Posterior vena cava (tissue), 2 donors: Measurements from ENCODE around the gene UBL4A. TPM values are rescaled to one million over a fixed set of nuclear protein-coding genes. Genes with fewer than 3 reads are reported as not detected.

ENCODE experiments used
- DNase-seq: peaks from one replicate; pipeline ENCODE4 v3.0.0-alpha.2; 2020; ENCODE audit warnings: low spot score
- intact Hi-C, 2 donors: fragments of 100-400 bp; cut with DNase I; formaldehyde crosslinking; loops; one replicate each; pipeline versions ENCODE4 v1.14.1 to v1.14.2; 2022 to 2023
- total RNA-seq, 2 donors: library from RNA; stranded (reverse); fragmentation: NEBNext Ultra II Directional; extraction: Animal tissue kit (Norgen Biotek cat#: 25700); gene quantifications; one replicate each; pipeline ENCODE4 v1.2.1, GENCODE V29; 2021
- donor health status: DM: yes; HTN: yes; CAD: no.
- donor health status: DM: yes; HTN: yes; CAD: no.

The UBL4A gene
- total RNA-seq, 2 donors from 2014 or later, result 30.1 TPM

DNA sequence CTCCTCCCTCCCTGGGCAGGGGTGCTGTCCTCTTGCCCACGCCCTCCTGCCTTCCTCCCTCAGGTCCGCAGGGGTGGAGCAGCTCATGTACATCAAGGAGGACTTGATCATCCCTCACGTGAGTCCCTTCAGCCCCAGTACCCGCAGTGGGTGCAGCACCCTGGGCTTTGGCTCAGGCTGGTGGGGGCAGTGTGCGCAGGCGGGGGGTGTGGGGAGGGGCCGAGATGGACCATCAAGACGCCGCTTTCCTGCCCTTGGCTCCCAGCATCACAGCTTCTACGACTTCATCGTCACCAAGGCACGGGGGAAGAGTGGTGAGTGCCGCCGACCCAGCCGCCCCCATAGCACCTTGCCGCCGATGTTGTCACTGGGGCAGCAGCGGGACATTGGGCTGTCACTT lies 36.8 kb downstream of the UBL4A start:
- intact Hi-C loops, result loop anchor here (5.0 to 10.0 kb wide), 2 partner anchors 38 to 1565 kb away; partner anchors contain the start of gene UBL4A (in 1 of the 2)
- no peak for DNase-seq

GRCh38 chrX:154448484-154448883 lies 37.9 kb downstream of the UBL4A start:
- DNase-seq, result no peak
- intact Hi-C loops, result loop anchor here in 1 of 2 donors (5.0 kb wide), 1 partner anchor 39 kb away; the partner anchor contains the start of gene UBL4A

DNA sequence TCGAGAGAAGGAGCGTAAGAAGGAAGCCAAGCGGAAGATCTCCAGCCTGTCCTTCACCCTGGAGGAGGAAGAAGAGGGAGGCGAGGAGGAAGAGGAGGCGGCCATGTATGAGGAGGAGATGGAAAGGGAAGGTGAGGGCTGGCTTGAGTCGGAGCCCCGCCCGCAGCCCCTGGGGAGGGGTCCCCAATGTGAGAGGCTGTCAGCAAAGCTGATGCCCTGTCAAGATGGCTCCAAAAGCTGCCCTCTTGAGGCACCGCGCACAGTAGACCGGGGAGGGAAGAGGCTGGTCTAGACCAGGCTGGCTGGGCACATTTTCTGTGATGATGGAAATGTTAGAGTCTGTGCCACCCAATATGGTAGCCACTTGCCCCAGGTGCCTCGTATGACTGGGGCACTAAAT lies 40.0 kb downstream of the UBL4A start:
- intact Hi-C loops, result loop anchor here in 1 of 2 donors (5.0 kb wide), 1 partner anchor 41 kb away; the partner anchor contains the start of gene UBL4A
- DNase-seq, result no peak

GRCh38 chrX:154445776-154446175 lies 40.6 kb downstream of the UBL4A start:
- DNase-seq, result no peak
- intact Hi-C loops, result loop anchor here in 1 of 2 donors (5.0 kb wide), 1 partner anchor 42 kb away; the partner anchor contains the start of gene UBL4A

GRCh38 chrX:154444755-154445246 lies 41.6 kb downstream of the UBL4A start:
- intact Hi-C loops, result loop anchor here in 1 of 2 donors (5.0 kb wide), 1 partner anchor 42 kb away; the partner anchor contains the start of gene UBL4A
- DNase-seq, result no peak

DNA sequence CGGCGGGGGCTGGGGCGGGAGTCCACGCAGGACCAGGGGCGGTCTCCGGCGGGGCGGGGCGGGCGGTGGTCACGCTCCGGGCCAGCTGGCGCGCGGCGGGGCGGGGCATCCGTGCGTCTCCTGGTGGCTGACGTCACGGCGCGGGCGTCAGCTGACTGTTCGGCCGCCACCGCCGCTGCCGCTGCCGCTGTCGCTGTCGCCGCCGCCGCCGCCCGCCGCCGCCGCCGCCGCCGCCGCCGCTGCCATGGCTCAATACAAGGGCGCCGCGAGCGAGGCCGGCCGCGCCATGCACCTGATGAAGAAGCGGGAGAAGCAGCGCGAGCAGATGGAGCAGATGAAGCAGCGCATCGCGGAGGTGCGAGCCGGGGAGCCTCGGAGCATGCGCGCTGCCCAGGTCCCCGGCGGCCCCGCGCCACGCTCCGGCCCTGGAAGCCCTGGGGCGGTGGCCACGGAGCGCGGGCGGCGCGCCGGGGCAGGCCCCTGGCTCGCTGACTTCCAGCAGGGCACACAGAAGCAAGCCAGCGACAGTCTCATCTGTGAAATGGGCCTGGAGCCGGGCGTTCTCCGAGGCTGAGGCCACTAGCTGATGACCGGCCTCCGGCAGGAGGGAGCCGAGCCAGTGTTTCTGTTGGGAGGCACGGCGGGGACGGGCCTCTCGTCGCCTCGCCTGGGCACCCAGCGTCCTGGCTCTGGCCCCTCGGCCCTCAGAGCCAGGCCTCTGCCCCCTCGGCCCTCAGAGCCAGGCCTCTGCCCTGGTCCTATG lies 42.2 kb downstream of the UBL4A start, which contains the start of gene FAM50A:
FAM50A (plus strand) TSS at position 150 of the 763 bp plus-strand sequence; CDS start at position 245, 95 bp downstream.
- peak; percentile 93 for DNase-seq

GRCh38 chrX:154443479-154443910 lies 42.9 kb downstream of the UBL4A start:
- intact Hi-C loops, result loop anchor here in 1 of 2 donors (1.0 kb wide), 1 partner anchor 29 kb away; no protein-coding TSS in a partner anchor
- DNase-seq, result no peak

More for the DNA sequence above, 42.2 kb downstream of the UBL4A start, which contains the start of gene FAM50A:
- intact Hi-C loops, result loop anchor here in 1 of 2 donors (1.0 kb wide), 1 partner anchor 28 kb away; no protein-coding TSS in a partner anchor

DNA sequence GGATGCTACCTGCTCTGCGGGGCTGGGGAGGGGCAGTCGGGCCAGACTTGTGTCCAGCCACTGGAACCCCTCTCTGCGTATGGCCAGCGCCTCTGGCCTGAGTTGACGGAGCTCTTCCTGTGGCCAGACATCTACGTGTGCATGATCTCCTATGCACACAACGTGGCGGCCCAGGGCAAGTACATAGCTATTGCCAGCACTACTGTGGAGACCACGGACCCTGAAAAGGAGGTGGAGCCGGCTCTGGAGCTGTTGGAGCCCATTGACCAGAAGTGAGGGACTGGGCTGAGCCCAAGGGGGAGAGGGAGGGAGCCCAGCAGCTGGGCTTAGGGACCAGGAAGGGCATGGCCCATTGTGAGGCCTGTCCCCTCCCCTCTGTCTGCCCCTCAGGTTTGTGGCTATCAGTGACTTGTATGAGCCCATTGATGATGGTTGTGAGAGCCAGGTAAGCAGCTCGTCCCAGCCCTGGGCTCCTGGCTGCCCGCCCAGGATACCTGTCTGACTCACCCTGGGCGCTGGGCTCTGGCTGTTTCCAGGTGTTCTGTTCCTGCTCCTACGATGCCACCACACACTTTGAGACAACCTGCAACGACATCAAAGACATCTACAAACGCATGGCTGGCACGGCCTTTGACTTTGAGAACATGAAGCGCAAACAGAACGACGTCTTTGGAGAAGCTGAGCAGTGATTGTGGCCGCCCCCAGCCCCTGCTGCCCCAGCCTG lies 44.3 kb downstream of the UBL4A start:
- DNase-seq, result no peak
- intact Hi-C loops, result no loop called here

- intact Hi-C loops, result no loop called here
- no peak for DNase-seq
Measured at GRCh38 chrX:154441564-154441963, 44.9 kb downstream of the UBL4A start.

DNA sequence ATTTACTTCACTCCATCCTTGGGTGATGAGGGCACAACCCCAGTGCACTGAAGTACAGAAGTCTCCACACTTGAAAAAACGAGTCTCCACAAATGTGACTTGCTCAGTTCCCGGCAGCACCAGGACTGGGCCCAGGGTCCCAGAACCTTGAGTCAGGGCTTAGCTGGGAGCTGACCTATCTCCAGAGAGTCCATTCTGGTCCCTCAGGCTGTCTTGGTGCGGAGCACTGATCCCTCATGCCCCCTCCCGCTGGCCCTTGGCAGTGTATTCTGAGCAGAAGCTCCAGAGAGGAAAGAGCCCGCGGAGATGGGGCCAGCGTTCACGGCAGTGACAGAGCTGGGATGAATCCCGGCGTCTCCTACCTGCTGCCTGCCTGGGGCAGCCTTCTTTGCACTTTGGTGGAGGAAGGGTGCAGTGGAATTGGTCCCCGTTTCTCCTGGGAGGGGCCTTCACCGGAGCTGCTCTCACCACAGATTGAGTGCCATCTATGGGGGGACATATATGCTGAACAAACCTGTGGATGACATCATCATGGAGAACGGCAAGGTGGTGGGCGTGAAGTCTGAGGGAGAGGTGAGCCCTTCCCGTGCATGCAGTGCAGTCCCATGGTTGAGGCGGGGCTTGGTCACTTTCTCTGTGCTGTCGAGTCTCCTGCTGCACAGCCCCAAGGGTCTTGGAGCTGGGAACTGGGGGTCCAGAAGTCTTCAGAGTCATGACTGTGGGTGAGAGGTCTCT lies 45.6 kb downstream of the UBL4A start:
- no peak for DNase-seq
- intact Hi-C loops, result no loop called here

GRCh38 chrX:154439841-154440240 lies 46.6 kb downstream of the UBL4A start:
- intact Hi-C loops, result no loop called here
- no peak for DNase-seq

DNA sequence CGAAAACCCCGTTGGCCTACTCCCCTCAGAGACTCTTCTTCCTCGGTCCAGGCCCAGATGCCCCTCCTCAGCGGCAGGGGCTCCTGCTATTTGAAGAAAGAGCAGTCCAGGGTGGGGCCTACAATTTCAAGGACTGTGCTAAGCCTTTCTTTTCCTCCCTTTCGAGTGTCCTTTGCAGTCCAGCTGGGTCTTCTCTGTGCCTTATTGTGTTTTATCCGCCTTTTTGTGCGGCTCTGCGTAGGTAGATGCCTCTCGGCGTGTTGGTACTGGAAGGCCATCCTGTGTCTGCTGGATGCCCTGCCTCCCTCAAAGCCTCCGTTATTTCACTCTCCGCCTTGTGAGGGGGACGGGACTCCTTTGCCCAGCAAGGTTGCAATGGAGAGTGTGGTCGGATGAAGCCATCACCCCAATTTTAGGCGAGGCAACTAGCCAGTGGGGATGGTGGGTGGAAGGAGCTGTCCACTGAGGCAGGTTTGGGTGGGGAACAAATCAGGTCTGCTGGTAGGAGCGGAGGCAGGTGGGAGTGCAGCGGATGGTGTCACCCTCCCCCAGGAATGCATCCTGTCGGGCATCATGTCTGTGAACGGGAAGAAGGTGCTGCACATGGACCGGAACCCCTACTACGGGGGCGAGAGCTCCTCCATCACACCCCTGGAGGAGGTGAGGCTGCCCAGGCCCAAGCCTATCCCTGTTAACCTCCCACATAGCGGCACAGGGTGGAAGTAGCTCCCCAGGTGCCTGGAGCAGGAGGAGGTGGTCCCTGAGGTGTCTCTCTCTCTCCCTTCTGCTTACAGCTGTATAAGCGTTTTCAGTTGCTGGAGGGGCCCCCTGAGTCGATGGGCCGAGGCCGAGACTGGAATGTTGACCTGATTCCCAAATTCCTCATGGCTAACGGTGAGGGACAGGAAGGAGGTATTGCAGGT lies 48.2 kb downstream of the UBL4A start:
- DNase-seq, result no peak
- intact Hi-C loops, result no loop called here

- DNase-seq, result peak; percentile 86
- intact Hi-C loops, result no loop called here
Measured at GRCh38 chrX:154436983-154437752, 49.2 kb downstream of the UBL4A start, which contains the start of gene GDI1. GDI1 (plus strand) TSS chrX:154437154; CDS start chrX:154437255, 101 bp downstream.

GRCh38 chrX:154436374-154436982 lies 49.9 kb downstream of the UBL4A start:
- intact Hi-C loops, result no loop called here
- DNase-seq, result peak; percentile 86

- no peak for DNase-seq
- intact Hi-C loops, result no loop called here
Measured at GRCh38 chrX:154435171-154435733, 51.2 kb downstream of the UBL4A start.

GRCh38 chrX:154434394-154435168 lies 51.8 kb downstream of the UBL4A start:
- DNase-seq, result no peak
- intact Hi-C loops, result no loop called here
